Epidermal melanocyte (primary cell): Measurements from ENCODE around the gene HSF4.

Experiments
- DNase-seq: peaks from one replicate; pipeline ENCODE4 v3.0.0; 2011; ENCODE audit warnings: low spot score; ENCODE audit not compliant: insufficient read length

The HSF4 gene

DNA sequence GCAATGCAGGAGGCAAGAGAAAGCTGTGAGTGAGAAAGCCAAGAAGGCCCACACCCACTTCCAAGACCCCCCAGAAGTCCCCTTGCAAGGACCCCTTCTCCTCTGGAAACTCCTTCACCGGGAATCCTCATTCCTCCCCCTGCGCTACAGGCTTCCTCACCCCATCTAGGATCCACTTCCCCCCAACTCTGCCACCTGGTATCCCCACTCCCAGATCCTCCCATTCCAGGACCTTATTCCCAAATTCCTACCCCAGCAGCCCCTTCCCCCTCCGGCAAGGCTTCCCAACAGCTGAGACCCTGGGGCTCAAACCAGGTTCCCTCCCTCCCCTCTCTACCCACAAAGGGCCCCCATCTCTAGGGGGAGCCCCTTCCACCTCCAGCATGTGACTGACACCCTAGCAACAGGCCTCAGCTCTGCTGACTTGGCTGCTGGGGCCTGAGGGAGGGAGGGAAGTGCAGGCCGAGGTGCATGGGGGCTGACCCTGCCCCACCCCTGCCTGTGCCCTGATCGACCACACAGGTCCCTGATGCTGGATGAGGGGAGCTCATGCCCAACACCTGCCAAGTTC lies 2.1 kb downstream of the HSF4 start:
- no peak for DNase-seq

DNA sequence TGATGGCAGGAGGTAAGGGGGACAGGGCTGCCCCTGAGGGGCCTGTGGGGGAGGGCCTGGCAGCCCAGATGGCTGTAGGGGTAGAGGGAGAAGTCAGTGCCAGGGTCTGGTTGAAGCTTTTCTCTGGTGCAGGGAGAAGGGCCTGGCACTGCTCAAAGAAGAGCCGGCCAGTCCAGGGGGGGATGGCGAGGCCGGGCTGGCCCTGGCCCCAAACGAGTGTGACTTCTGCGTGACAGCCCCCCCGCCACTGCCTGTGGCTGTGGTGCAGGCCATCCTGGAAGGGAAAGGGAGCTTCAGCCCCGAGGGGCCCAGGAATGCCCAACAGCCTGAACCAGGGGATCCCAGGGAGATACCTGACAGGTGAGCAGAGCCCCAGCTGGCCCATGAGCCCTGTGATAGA lies 3.0 kb downstream of the HSF4 start:
- DNase-seq = no peak

DNA sequence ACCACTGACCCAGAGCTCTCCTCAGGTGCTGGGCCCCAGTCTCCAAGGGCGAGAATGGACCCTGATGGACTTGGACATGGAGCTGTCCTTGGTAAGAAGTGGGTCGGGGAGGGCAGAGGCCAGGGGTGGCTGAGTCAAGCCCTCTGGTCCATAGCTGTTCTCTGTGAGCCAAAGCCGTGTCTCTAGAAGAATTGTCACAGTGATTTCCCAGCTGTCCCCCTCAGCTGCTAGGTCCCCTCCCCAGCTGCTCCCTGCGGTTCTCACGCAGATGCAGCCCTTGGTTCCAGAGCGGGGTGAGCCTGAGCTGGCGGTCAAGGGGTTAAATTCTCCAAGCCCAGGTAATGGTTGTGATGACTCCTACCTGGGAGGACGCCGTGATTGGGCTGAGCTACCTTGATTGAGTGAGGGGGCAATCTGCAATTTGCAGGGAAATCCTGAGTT lies 4.5 kb downstream of the HSF4 start:
- DNase-seq = no peak

DNA sequence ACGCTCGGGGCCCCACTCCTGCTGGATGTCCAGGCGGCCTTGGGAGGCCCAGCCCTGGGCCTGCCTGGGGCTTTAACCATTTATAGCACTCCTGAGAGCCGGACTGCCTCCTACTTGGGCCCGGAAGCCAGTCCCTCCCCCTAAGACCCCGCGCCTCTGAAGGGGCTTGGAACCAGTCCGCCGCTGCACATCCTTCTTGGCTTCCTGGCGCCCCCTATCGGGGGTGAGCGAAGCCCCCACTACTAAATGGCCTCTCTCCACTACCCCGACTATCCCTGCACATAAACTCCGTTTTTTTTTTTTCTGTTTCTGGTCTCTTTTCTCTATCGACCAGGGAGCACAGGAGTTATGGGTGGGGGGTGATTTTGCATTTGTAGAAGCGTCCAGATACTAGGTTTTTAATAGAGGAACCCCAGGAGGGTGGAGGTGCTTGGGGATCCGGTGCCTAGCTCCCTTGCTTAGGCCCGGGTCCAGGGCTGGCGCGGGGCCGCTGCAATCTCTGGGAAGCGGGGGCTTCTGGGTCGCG lies 5.2 kb downstream of the HSF4 start:
- DNase-seq = no peak

DNA sequence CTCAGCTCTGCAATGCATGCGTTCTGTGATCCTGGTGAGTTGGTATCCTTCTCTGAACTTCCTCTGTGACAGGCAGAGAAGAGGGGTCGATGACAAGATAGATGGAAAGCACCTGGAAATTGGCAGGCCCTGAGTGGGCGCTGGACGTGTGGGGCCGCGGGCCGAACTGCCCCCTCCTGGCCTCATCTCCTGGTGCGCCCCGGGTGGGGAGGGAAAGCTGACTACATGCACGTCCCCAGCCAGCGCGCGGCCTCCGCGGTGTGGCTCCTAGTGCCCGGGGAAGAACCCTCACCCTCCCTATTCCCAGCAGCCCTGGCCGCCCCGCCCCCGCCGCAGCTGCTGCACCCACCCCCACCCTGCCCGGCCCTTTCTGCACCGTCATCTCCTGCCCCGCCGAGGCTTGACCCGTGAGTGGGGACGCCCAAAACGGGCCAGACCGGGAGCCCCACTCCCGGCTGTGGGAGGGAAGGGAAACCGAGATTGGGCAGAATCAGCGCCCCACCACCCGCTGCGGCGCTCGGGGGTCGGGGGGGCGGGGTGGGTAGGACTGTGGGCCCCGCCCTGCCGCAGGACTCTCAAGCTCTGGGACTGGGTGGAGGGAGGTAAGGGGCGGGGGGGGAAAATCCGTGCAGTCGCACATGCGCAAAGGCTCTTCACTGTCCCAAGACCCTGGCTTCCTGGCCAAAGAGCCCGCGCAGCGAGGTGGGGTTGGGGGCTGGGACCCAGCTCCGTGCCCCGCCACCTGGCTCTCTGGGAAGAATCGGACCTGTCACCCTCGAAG lies 5.8 kb downstream of the HSF4 start, which contains the start of gene NOL3:
NOL3 (plus strand) TSS at position 371 of the 781 bp plus-strand sequence.
- DNase-seq = peak; percentile 92

DNA sequence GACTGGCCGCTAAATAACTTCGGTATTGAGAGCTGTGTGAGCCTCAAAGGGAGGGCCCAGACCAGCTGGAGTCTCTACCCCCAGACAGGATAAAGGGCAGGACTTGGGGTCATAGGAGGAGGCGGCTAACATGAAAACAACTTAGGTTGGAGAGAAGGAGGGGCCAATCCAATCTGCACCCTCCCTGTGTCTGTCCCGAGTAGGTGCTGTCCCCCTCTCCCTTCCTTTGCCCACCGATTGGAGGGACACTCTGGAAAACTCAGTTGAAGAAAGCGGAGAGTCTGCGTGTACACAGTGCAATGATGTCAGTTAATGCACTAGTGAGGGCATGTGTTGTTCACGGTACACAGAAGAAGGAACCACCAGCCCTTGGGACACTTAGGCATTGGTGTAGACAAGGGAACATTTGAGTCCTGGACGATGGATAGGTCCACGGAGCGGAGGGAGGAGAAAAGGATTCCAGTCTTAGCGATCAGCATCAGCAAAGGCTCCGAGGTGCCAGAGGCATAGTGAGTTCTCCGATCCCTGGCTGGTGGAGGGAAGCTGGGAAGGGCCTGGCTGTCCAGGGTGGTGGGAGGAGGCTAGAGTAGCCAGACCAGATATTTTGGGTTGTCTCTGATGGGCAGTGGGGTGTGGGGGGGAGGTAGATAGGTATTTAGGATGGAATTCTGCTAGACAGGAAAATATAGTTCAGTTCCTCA lies 6.6 kb downstream of the HSF4 start:
- DNase-seq = no peak

DNA sequence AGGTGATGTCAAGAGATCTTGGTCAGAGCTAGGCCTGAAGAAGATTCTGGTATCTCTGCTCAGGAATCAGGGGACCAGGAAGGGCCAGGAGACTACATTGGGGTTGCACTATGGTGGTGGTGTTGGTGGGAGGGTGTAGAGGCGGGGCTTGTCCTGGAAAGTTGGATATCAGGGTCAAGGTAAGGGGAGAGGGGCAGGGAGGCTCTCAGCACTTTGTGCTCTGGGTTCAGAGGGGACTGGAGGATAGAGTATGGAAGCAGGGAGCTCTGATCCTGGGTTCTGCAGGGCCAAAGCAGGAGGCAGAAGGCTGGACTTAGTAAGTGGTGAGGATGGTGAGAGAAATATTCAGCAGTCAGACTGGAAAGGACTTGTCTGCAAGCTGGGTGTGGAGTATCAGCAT lies 8.8 kb downstream of the HSF4 start:
- DNase-seq = no peak

DNA sequence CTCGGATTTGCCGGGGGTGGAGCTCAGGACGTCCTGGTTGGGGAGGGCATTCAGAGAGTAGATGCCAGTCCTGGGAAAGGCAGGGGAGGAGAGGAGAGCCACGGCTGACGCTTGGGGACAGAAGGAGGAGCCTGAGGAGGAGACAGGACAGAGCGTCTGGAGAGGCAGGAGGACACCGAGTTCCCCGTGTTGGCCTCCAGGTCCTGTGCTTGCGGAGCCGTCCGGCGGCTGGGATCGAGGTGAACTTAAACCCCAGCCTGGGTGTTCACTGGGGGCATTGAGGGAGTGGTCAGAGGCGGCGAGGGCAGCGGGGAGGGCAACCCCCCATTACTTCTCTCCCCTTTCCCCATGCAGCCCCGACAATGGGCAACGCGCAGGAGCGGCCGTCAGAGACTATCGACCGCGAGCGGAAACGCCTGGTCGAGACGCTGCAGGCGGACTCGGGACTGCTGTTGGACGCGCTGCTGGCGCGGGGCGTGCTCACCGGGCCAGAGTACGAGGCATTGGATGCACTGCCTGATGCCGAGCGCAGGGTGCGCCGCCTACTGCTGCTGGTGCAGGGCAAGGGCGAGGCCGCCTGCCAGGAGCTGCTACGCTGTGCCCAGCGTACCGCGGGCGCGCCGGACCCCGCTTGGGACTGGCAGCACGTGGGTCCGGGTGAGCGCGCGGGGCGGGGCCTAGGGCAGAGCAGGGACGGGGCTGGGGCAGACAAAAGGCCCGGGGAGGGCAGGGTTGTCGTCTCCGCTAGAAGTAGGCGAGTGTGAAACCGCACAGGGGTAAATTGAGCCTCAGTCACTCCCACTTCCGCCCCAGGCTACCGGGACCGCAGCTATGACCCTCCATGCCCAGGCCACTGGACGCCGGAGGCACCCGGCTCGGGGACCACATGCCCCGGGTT lies 9.5 kb downstream of the HSF4 start:
- DNase-seq = peak; percentile 96

DNA sequence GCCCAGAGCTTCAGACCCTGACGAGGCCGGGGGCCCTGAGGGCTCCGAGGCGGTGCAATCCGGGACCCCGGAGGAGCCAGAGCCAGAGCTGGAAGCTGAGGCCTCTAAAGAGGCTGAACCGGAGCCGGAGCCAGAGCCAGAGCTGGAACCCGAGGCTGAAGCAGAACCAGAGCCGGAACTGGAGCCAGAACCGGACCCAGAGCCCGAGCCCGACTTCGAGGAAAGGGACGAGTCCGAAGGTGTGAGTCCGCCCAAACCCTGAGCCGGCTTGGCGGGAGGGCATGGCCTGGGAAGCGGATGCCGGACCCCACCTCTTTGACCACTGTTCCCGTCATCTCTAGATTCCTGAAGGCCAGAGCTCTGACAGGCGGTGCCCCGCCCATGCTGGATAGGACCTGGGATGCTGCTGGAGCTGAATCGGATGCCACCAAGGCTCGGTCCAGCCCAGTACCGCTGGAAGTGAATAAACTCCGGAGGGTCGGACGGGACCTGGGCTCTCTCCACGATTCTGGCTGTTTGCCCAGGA lies 10.2 kb downstream of the HSF4 start:
- DNase-seq = no peak

DNA sequence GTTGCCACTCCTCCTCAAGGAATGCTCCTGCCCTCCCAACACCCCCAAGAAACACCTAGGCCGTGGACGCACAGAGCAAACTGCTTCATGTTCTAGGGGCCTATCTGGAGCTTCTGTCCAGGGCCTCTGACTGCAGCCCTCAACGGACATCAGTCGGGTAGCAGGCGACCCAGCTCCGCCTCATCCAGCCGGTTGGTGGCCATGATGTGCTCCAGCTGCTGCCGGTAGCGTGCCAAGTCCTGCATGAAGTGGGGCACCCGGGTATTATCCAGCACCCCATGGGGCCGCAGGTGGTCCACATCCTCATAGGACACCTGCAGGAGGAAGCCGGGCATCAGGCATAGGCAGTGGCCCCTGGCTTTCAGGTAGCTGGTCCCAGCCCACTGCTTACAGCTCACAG lies 12.1 kb downstream of the HSF4 start:
- no peak for DNase-seq

DNA sequence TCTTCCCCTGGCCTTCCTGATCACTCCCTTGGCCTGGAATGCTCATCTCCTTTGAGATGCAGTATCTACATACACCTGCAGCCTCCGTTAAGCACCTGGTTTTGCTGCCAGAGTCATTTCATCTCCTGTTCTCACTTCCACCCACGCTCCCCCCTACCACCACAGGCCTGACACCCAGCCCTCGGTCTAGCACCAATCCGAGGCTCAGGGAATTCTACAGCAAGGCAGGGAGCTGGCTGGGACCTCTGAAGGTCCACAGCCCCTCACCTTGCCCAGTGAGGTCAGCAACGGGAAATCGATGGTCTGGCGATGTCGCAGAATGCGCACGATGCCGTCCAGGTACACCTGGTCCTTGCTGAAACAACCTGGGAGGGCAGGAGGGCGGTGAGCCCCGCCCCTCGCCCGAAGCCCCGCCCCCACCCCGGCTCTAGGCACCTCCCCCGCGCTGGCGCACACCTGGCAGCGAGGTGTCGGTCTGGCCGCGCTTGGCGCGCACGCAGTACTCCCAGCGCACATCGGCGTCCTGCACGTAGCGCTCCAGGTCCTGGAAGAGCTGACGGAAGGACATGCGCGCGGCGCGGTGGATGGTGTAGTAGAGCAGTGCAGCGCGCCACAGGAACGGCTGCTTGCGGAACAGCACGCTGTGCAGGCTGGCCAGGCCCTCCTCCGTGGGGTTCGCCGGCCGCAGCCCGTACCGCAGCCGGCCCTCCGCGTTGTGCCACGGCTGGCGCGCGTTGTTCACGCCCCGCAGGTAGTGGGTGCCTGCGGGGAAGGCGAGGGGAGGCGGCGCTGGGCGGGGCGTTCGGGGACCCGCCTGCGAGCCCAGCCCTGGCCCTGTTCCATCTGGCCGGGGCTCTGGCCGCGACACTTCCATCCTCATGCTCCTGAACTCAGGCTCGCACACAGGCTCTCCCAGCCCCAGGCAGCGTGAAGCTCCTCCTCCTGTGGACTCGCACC lies 13.5 kb downstream of the HSF4 start:
- DNase-seq = peak; percentile 78

DNA sequence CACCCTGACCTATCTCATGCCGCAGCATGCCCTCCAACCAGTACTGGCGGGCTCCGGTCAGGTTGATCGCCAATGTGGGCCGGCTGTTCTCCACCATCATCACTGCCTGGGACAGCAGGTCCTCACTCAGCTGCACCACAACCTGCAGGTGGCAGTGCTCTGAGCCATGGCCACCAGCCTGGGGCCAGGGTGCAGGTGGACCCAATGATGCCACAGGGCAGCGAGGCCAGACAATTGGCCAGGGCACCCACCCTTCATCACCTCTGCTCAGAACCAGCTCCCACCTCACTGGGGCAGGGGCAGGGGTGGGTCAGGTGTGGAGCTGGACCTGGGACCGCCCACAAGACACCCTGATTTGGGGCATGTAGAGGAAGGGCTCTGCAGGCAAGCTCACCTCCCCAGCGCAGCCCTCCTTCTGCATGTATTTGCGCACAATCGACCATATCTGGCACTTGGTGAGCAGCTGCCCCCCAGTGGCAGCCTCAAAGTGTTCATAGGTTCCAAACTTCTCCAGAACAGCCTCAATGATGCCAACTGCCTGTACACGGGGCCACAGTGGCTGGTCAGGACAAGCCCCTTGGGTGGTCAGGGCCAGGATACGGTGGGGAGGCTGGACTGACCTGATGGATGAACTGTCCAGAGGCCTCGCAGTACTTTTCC lies 15.0 kb downstream of the HSF4 start:
- no peak for DNase-seq

DNA sequence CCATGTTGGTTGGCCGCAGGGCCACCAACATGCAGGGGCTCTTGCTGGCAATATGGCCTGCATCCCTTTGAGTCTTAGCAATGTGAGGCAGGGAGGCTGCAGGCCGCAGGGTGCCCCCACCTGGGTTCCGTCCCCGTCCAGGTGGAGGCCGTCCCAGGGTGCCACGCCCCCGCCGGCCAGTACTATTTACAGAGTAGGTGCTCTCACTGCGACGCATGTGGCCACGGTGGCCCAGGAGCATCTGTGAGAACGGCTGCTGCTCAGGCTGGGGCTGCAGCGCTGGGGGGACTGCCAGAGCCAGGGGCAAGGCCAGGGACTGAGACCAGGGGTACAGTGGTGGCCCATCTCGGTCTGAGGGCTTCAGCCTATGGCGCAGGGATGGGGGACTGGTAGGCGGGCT lies 15.6 kb downstream of the HSF4 start:
- no peak for DNase-seq

DNA sequence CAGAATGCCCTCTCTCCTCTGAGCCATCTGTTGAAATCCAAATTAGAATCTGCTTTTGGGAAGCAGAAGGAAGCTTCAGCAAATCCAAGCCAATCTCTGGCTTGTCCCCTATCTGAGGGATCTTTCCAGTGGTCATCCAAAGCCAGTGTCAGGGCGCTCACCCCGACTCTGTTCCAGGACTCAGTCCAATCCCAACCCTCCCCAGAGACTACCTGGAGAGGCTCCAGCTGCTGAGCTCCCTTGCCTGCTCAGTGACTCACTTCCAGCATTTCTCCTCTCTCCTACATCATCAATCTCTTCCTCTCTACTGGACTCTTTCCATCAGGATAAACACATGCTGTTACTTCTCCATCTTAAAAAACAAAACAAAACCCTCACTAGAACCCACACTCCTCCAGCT lies 16.8 kb downstream of the HSF4 start:
- DNase-seq = no peak

DNA sequence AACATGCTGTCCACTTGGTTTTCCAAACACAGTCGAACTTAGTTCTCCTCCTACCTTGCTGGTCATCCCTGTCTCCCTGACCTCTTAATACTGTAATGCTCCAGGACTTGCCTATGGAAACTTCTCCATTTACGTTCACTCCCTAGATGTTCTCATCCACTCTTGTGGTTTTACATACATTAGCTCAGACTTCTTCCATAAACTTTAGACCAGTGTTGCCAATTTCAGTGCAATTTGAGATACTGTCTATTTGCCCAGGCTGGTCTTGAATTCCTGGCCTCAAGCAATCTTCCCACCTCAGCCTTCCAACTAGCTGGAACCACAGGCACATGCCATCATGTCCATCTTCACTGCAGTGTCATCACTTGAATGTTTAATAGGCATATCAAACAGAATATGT lies 17.7 kb downstream of the HSF4 start:
- DNase-seq = no peak

DNA sequence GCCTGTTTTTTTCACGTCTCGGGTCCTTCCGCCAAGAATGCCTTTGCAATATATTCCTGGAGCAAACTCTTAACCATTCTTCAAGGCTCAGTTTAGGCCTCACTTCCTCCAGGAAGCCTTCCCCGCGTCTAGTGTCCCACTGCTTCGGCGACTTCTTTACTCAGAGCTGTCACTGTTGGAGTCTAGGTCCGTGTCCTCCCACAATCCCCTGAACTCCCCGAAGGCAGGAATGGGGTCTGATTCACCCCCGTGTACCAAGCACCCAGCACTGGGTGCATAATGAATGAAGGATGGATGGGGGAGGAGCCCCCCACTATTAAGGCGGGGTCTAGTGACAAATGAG lies 18.7 kb downstream of the HSF4 start:
- DNase-seq = no peak

DNA sequence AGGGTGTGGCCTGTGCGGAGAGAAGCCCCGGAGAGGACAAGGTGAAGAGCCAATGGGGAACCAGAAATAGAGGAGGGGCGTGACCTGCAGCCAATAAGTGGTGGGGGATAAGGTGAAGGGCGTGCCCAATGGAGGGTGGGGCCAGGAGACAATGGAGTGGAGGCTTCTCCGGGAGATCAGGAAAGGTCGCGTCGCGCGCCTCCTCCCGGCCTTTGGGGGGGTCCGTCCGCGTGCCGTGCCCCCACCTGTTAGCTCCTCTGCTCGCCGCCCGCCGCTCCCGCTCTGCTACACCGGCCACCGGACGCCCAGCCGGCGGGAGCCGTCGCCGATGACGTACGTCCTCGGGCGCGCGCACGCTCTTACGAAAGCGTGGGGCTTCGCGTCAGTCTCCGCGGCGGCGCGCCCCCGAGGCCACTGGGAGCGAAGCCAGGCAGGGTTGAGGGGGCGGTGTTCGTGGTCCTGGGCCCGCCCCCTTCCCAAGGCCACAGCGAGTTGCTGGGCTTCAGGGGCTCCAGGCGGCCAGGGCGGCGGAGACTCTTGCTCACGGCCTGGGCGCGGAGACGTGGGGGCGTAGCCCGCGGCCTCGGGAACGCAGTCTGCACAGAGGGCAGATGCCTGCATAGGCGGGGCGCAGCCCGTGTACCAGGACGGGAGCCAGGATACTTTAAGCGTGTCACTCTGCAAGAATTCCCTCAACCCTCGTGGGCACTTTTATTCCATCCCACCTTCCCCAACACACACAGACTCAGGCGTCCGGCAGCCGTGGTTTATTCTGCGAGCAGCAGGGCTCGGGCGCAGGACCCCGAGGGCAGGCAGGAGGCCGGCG lies 19.3 kb downstream of the HSF4 start, which contains the start of gene MATCAP1:
MATCAP1 (minus strand) TSS at position 337 of the 826 bp plus-strand sequence. CDS start 3,353 bp downstream, outside the sequence.
- DNase-seq = peak; percentile 100

DNA sequence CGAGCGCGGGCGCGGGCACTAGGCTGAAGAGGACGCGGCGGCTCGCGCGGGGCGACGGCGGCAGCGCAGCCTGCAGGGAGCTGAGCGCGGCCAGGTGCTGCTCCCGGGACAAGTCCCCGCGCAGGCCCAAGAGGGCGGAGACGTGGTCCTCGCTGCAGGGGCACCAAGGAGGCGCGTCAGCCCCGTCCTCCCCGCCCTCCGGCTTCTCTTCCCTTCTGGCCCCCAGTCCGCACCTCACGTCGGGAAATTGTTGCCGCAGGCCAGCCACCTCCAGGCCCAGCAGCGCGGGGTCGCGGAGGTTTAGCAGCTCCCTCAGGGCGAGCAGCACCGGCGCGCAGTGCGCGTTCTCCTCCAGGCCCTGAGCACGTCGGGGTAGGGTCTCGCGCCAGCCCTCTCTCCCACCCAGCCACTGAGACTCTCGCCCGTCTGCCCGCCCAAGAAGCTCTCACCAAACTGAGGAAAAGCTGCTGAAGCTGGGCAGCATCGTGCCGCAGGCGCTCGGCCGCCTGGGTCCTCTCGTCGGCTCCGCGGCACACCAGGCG lies 20.0 kb downstream of the HSF4 start:
- no peak for DNase-seq
